ENCODE results near the gene KRT3.

The KRT3 gene

DNA sequence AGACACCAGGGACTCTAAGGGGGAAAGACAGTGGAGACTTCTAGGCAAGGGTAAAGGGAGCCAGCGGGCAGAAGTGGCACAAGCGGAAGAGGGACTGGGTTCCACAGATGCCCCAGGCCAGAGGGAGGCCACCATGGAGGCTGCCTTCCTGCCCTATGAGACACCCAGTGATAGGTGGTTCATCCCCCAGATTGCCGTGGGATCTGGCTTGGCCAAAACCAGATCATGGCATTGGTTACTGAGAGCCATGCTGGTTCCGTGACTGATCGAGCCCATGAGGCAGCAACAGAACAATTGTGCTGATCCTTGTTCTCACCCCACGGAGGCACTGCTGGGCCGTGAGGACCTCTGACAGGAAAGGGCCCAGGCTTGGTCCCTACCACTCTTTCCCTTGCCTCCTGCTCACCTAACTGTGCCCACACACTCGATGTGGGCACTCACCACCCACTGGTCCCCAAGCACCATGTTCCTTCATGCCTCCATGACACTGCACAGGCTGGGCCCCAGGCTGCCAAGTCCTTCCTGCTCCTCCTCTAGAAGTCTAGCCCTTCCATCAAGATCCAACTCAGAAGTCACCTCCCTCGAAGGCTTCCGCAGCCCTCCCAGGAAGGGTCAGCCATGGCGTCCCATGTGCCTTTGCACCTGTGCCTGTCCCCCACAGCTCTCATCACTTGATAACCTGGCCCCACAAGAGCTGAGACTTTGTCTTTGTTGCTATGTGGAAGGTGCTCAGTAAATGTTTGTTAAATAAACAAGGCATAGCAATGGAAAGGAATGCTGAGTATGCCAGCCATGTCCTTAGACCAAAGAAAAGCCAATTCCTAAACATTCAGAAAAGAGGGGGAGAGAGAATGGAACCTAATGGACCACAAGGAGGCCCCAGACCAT is 30.9 kb upstream of the KRT3 start:
- no peak for DNase-seq

GRCh38 chr12:52825961-52826360 is 30.0 kb upstream of the KRT3 start:
- DNase-seq, result no peak

DNA sequence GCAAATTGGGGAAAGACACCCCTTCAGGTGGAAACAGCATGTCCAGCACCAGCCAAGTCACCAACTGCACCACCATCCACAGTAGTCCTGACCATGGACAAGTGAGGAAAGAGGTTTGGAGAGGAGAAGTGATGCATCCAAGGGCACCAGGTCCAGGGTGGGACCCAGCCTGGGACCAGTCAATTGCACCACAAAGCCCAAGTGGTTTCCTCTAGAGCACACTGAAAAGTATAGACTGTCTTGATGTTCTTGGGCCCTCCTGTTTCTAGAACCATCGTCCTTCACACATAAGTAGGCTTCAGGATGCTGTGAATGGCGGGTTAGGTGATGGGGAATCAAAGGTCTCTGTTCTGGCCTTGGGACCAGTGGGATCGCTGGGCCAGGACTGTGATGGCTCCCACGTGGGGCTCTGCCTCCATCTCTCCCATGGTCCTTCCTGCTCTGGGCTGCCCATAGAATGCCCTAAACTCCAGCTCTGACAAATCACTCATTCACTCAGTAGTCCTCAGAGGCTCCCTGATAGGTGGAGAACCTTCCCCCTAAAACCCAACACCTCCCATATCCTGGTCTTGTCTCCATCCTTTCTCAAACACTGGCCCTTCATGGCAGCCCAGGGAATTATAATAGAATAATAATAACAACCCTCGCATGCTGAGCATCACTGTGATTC is 29.0 kb upstream of the KRT3 start:
- DNase-seq, result no peak

- DNase-seq, result no peak
Observed at GRCh38 chr12:52823761-52824450, 28.0 kb upstream of the KRT3 start.

DNA sequence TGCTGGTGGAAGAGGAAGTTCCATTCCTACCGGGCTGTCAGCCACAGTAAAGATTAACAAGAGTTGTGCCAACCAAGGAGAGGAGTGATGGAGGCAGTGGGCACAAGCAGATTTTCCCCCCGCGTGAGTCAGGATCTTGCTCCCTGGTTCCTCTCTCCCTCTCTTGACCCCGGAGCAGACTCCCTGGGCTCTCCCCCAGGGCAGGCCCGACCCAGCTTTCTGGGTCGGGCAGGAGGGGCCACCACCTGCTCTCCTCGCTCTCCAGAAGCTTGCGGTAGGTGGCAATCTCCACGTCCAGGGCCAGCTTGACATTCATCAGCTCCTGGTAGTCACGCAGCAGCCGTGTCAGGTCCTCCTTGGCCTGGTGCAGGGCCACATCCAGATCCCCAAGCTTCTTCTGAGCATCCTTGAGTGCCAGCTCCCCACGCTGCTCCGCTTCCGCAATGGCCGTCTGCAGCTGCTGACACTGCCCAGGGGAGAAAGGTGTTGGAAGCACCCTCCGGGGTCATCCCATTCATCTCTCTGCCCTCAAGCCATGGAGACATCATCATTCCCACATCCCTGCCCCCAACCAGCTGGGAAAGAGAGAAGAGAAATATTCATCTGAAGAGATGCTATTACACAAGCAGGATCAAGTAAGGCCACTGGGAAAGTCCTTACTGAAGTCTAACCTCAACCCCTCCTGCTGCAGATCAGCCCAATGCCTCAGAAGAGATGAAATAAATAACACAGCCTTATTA is 27.0 kb upstream of the KRT3 start:
- DNase-seq, result no peak

DNA sequence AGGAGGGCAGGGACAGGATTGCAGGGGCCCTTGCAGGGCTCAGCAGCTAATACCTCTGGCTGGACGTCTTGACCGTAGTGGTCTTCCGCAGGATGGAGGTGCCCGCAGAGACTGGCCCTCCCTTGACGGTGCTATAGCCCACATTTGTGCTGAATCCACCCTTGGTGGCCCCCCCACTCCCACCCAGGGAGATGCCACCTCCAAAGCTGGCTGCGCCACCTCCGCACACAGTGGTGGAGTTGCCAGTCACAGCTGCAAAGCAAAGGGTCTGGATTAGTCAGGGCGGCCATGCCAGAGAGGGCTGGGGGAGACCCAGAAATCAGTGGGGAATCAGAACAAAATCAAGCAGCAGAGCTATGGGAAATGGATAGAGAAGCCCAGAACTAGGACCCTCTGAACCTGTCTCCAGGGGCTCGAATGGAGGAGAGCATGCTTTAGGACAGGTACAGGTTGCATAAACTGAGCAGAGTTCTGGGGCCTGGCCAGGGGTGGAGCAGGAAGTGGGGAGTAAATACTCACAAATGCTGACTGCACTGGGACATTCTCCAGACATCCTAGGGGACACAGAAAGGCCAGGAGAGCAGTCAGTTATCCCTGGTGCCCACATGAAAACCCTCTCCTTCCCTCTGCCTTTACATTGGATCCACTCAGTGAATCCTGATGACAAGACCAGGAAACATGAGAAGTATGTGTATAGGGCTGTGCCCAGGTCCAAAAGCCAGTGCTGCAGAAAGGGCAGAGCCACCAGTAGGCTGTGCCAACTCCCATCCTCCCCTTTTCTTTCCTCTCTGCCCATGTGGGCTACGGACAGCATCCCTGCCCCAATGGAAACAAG is 26.1 kb upstream of the KRT3 start:
- no peak for DNase-seq

GRCh38 chr12:52821071-52821730 is 25.3 kb upstream of the KRT3 start:
- no peak for DNase-seq

DNA sequence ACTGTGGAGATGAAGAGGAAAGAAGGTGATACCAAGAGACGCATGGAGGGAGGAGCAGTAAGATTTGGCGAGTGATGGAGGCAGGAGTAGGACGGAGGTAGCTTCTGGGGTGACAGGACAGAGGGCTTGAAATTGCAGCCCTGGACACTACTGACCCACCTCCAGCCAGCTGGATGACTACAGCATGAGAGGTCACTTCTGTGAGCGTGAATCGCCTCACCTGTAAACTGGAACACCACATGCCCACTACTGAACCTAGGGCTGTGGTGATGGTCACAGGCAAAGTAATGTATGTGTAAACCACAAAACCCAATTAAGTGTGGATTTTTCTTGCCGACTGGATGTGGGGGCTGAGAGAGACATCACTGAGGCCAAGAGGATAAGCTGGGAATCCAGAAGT is 24.6 kb upstream of the KRT3 start:
- DNase-seq, result no peak

DNA sequence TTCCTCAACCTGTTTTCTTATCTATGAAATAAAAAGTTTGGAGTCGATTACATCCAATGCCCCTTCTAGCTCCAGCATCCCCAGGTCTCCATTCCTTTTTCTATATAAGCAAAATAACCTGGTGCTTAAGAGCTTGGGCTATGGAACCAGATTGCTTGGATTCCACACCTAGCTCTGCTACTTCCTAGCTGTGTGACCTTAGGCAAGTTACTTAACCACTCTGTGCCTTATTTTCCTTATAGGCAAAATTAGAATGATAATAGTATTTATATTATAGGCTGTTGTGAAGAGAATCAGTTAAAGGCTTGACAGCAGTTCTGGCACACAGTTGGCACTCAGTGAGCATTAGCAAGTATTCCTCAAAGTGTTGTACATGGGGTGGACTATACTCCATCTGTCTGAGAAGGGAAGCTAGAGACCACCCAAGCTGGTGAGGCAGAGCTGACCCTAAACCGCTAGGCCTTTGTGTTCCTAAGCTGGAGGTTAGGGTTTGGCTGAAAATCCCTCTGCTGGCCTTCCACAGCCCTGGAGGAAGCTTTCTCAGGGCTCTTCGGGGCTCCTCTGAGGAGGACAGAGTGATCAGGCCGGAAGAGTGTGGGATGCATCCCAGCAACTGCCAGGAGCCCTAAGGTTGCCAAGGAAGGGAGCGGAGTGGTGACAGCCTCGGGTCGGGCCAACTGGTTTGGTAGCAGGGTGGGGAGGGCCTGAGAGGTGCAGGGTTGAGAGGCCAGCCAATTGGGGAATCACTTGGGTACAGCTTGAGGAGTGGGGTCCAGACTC is 24.0 kb upstream of the KRT3 start:
- DNase-seq, result no peak

GRCh38 chr12:52818887-52819420 is 23.0 kb upstream of the KRT3 start:
- DNase-seq, result no peak

- no peak for DNase-seq
Observed at GRCh38 chr12:52818388-52818787, 22.5 kb upstream of the KRT3 start.

GRCh38 chr12:52817699-52818238 is 21.9 kb upstream of the KRT3 start:
- no peak for DNase-seq

DNA sequence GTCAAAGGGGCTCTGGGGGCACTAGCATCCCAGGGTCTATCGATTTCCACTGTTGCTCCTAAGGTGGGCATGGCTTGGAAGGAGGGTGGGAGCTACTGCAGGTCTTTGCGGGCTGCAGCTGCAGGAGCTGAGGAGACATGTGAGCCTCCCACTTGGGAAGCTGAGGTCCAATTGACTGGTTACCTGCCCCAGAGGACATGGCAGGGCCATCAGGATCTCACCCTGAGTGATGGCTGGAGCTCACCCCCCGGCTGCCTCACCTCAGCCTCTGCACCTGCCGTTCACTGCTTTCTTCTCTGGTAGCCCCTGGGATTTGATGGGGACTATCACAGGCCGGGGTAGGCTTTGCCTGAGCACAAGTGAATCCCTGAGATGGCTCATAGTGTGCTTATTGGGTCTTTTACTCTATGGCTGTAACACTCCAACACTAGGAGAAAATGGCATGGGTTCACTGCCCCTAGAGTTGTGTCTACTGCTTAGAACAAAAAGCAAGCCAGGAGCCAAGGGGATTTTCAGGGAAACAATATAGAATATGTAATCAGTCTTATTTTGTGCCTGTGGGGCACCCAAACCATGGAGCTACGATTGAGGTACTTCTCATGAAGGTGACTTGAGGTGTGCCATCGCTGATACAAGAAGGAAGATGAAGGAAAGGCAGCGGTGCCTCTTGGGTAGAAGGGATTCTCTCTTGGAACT is 21.2 kb upstream of the KRT3 start:
- no peak for DNase-seq

DNA sequence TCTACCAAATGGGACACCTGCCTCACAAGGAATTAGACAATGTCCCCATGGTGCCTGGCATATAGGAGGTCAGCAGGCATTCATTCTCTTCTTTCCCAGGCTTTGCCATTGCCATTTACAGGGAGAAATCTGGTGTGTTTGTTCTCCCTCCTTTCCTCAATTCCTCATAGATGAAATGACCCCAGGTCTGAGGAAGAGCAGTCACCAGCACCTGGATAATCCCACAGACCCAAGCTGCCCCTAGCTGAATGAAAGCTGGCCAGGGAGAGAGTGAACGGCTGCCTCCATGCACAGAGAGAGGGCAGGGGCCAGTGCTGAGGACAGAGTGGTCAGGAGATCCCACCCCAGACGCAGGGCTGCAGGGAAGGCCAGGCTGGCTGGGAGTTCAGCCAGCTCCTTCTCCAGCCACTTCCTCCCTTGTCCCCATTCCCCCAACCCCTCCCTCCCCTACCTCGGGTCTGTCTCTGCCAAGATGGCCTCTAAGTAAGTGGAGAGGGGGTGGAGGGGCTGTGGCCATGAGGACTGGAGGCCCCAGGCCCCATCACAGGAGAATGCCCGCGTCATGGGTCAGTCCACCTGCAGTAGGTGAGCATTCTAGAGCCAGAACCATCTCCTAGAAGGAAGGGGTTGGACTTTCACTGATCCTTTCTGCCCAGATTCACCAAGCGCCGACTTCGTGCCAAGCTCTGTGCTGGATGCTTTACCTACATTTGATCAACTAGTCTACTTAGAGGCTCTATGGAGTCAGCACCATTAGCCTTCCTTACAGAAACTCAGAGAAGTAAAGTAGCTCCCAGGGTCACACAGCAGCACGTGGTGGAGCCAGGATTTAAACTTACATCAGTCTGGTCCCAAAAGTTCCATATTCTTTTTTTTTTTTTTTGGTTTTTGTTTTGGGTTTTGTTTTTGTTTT is 20.0 kb upstream of the KRT3 start:
- DNase-seq, result no peak

GRCh38 chr12:52815161-52815560 is 19.2 kb upstream of the KRT3 start:
- no peak for DNase-seq

- DNase-seq, result no peak
Observed at GRCh38 chr12:52814710-52815155, 18.8 kb upstream of the KRT3 start.

DNA sequence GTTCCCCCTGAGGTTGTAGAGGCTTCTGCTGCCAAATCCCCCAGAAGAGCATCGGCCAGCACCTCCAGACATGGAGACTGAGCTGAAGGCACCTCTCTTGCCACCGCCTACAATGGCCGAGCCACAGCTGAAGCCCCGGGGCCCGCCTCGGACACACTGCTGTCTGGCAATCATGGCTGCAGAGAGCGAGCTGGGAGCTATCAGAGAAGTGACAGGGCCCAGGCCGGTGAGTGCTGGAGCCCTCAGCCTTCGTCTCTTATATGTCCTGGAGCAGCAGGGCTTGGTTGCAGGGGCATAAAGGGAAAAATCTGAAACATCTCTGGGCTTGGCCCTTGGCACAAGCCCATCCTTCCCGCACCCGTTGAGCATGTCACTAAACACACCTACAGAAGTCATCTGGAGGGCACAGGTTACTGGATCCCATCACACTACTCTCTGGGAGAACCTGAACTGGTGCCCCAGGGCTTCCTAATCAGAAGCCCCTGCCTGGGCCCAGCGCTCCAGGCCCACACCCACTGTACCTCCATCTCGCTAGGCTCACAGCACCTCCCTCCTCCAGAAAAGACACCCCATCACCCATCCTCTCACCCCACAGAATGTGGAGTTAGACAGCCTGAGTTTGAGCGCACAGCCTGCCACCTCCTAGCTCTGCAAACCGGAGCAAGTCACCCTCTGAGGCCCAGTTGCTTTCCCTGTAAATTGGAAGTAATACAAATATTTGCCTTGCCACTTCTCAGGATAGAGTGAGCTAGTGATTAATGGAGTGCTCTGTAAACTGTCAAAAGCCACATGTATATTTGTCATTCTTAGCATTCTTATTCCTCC is 18.2 kb upstream of the KRT3 start, which contains the start of gene KRT4:
Gene KRT4, minus strand, starts transcription at position 232 of the 825 bp plus-strand sequence. Its CDS starts 58 bp downstream, at position 174.
- DNase-seq, result no peak
